ENCODE measurements around the gene ANO7. TPM values are rescaled to one million over a fixed set of nuclear protein-coding genes. Genes with fewer than 3 reads are reported as not detected.

ANO7 gene
- polyA plus RNA-seq, 1 of the 3 experiments (the other 2 are of a cell fraction): 0.81 TPM

DNA sequence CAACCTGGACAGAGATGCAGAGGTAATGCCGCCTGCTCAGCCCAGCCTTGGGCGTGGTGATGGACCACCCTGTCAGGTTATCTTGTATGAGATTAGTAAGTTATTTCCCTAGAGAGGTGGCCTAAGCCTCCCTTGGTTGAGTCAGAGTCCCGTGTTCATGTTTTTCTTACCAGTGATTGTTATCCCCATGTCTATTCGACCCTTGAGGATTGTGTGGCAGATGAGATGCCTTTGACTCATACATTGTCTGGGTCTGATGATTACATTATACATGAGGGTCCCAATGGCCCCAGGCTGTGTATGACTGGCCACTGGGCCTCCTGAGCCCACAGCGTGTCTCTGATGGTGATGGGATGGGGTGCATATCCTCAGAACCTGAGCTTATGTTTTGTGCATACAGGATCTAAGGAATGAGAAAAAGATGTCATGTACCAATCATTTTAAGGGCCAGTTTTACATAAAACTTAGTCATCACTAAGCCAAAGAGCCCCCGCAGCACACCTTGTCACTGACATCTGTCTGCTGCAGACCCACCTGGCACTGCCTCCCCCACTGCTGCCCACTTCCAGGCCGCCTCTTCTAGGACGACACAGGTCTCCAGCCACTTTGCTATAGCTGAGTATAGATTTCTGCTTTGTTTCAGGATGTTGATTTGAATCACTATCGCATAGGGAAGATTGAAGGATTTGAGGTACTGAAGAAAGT is 30.5 kb upstream of the ANO7 start (continued):
- TF ChIP-seq RXRA (IDR thresholded peaks at IDR 0.05; ENCODE audit: borderline replicate concordance, low read depth) (no peak), RCOR1 (IDR thresholded peaks at IDR 0.05; ENCODE audit: low read length) (no peak), NFIC (IDR thresholded peaks at IDR 0.05; ENCODE audit: borderline replicate concordance) (no peak), FOXJ3 (CRISPR knock-in tag; IDR thresholded peaks at IDR 0.05) (no peak), MEF2A (IDR thresholded peaks at IDR 0.05; ENCODE audit: borderline replicate concordance, low read depth) (no peak), GABPA (IDR thresholded peaks at IDR 0.05; ENCODE audit: low read depth) (no peak)

GRCh38 chr2:241158546-241158900 is 30.0 kb upstream of the ANO7 start:
- H3K9ac ChIP-seq: no peak overlapping the region
- H3K9me3 ChIP-seq: no peaks in the 10 kb centered on the region
- H3K4me2 ChIP-seq: no peak overlapping the region
- no peaks in the 10 kb centered on the region for H3K79me2 ChIP-seq (ENCODE audit: insufficient read depth)
- no peaks in the 10 kb centered on the region for H3F3A ChIP-seq (replicated peaks; ENCODE audit: insufficient read depth)
- WGBS (ENCODE audit: low lambda C conversion rate): 89% methylated on average over 4 of the region's 8 CpGs
- H3K27ac ChIP-seq (ENCODE audit: low read depth in 2 of 2, low read length in 1 of 2): no peak overlapping the region
- no peak for TF ChIP-seq MEF2A (IDR thresholded peaks at IDR 0.05; ENCODE audit: borderline replicate concordance, low read depth)
- no peak for TF ChIP-seq TAF1 (IDR thresholded peaks at IDR 0.05; ENCODE audit: borderline replicate concordance, low read depth, low read length)
- no peaks in the 10 kb centered on the region for H3K9me2 ChIP-seq
- ChIA-PET POLR2A (no interaction called here), CTCF (no interaction called here)
- no peaks in the 10 kb centered on the region for H4K20me1 ChIP-seq (ENCODE audit: insufficient read depth)
- no peaks in the 10 kb centered on the region for H3K27me3 ChIP-seq (ENCODE audit: insufficient read depth)
- H2AFZ ChIP-seq (ENCODE audit: low read depth): no peak overlapping the region
- H3K4me1 ChIP-seq (ENCODE audit: control insufficient read depth in 1 of 2, insufficient read depth in 2 of 2, low read depth in 1 of 2, low read length in 1 of 2): no peaks in the 10 kb centered on the region
- DNase-seq: no peak
- H3K4me3 ChIP-seq (ENCODE audit: low read depth in 2 of 2, low read length in 1 of 2): no peak overlapping the region
- peaks cover 0 to 35% of the 10 kb centered on the region in 2 experiments for H3K36me3 ChIP-seq (replicated peaks in 1 of 2; ENCODE audit: control insufficient read depth in 1 of 2, insufficient read depth in 2 of 2, low read length in 1 of 2)

- DNase-seq: no peak
- Histone ChIP-seq H3F3A (replicated peaks; ENCODE audit: insufficient read depth) (no peaks in the 10 kb centered on the region), H3K4me3 (ENCODE audit: low read depth in 2 of 2, low read length in 1 of 2) (no peak overlapping the region), H3K79me2 (ENCODE audit: insufficient read depth) (no peaks in the 10 kb centered on the region), H3K36me3 (replicated peaks in 1 of 2; ENCODE audit: control insufficient read depth in 1 of 2, insufficient read depth in 2 of 2, low read length in 1 of 2) (peaks cover 0 to 35% of the 10 kb centered on the region in 2 experiments), H3K9me3 (no peaks in the 10 kb centered on the region), H3K4me2 (no peak overlapping the region), H2AFZ (ENCODE audit: low read depth) (no peak overlapping the region), H3K27ac (ENCODE audit: low read depth in 2 of 2, low read length in 1 of 2) (no peak overlapping the region), H3K4me1 (ENCODE audit: control insufficient read depth in 1 of 2, insufficient read depth in 2 of 2, low read depth in 1 of 2, low read length in 1 of 2) (no peaks in the 10 kb centered on the region), H3K9me2 (no peaks in the 10 kb centered on the region), H3K27me3 (ENCODE audit: insufficient read depth) (no peaks in the 10 kb centered on the region), H4K20me1 (ENCODE audit: insufficient read depth) (no peaks in the 10 kb centered on the region), H3K9ac (no peak overlapping the region)
- no peak for TF ChIP-seq YY1 (IDR thresholded peaks at IDR 0.05; ENCODE audit: low read depth)
- TF ChIP-seq GATA2 (CRISPR knock-in tag; IDR thresholded peaks at IDR 0.05): no peak
- TF ChIP-seq JUND (IDR thresholded peaks at IDR 0.05): no peak
- TF ChIP-seq FOXJ3 (CRISPR knock-in tag; IDR thresholded peaks at IDR 0.05): no peak
- TF ChIP-seq MXI1 (IDR thresholded peaks at IDR 0.05; ENCODE audit: low read depth, low read length): no peak
- TF ChIP-seq ELF1 (IDR thresholded peaks at IDR 0.05): no peak
- no peak for TF ChIP-seq POLR2AphosphoS5 (IDR thresholded peaks at IDR 0.05; ENCODE audit: low read depth, low read length)
- TF ChIP-seq NRF1 (IDR thresholded peaks at IDR 0.05; ENCODE audit: low read depth, low read length): no peak
- no peak for TF ChIP-seq TEAD4 (IDR thresholded peaks at IDR 0.05; ENCODE audit: borderline replicate concordance, insufficient read depth)
- no peak for TF ChIP-seq NFIC (IDR thresholded peaks at IDR 0.05; ENCODE audit: borderline replicate concordance)
- no peak for TF ChIP-seq FOSL2 (IDR thresholded peaks at IDR 0.05; ENCODE audit: borderline replicate concordance, low read depth)
- TF ChIP-seq EZH2phosphoT487 (IDR thresholded peaks at IDR 0.05; ENCODE audit: borderline replicate concordance, low read depth): no peak
- no peak for TF ChIP-seq TAF1 (IDR thresholded peaks at IDR 0.05; ENCODE audit: borderline replicate concordance, low read depth, low read length)
- no peak for TF ChIP-seq EP300 (IDR thresholded peaks at IDR 0.05; ENCODE audit: borderline replicate concordance in 1 of 2, low read depth in 1 of 2, low read length in 1 of 2)
- no peak for TF ChIP-seq MEF2A (IDR thresholded peaks at IDR 0.05; ENCODE audit: borderline replicate concordance, low read depth)
- no peak for TF ChIP-seq TCF12 (IDR thresholded peaks at IDR 0.05)
- TF ChIP-seq GABPA (IDR thresholded peaks at IDR 0.05; ENCODE audit: low read depth): no peak
- no peak for TF ChIP-seq RXRA (IDR thresholded peaks at IDR 0.05; ENCODE audit: borderline replicate concordance, low read depth)
- WGBS (ENCODE audit: low lambda C conversion rate): 91% methylated on average over 5 of the region's 5 CpGs
- CTCF ChIA-PET: no interaction called here
- POLR2A ChIA-PET: no interaction called here
Observed at GRCh38 chr2:241159116-241159515, 29.4 kb upstream of the ANO7 start.

All from SK-N-SH (cell line).